ENCODE data around the gene PSME1. TPM values are rescaled to one million over a fixed set of nuclear protein-coding genes. Genes with fewer than 3 reads are reported as not detected.

Gene PSME1
- total and polyA plus RNA-seq, 2 of the 13 experiments (the other 11 are each of a cell fraction or from before 2014, with no cell fraction given), result 159 to 608 TPM

DNA sequence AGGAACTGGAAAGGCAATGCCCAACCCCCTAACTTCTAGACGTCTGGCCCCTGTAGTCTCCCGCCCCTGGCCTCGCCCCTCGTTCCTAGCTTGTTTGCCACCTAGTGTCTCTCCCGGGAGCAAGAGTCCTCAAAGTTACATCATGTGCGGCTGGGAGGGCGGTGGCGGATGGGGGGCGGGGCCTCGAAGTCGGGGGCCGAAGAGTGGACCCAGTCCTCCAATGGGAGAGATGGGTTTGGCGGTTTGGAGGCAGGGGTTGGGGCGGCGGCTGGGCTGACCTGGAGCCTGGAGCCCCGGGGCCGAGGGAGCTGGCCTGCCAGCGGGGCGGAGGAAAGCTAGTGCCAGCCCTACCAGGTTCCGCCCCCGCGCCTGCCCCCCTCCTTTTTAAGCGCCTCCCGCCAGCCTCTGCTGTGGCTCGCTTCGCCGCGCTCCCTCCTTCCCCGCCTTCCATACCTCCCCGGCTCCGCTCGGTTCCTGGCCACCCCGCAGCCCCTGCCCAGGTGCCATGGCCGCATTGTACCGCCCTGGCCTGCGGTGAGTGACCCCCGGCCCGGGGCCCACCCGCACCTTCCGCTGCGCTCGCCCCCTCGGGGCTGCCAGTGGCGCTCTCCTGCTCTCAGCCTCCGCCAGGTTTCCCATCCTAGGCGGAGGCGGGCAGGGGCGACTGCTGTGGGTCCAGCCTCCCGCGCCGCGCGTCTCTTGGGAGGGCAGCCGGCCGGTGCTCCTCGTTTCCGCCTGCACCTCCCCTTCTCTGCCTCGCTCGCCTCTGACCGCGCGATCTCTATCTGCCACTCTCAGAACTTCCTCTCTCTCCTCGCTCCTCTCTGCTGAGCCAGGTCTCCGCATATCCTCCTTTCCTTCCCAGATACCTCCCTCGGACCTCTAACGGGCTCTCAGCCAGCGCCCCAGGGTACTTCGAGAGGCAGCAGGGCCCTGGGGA, 41.8 kb upstream of the PSME1 start, which contains the start of gene PCK2 (continued):
- no peak for TF ChIP-seq AHDC1 (CRISPR knock-in tag; IDR thresholded peaks at IDR 0.05; ENCODE audit: borderline replicate concordance)
- peak; percentile 99 for TF ChIP-seq CEBPG (CRISPR knock-in tag; IDR thresholded peaks at IDR 0.05)
- peak; percentile 45 for TF ChIP-seq ZNF24 (IDR thresholded peaks at IDR 0.05)
- TF ChIP-seq ZNF235 (CRISPR knock-in tag; IDR thresholded peaks at IDR 0.05; ENCODE audit: borderline replicate concordance), result peak; percentile 99
- TF ChIP-seq, protein P1, sequence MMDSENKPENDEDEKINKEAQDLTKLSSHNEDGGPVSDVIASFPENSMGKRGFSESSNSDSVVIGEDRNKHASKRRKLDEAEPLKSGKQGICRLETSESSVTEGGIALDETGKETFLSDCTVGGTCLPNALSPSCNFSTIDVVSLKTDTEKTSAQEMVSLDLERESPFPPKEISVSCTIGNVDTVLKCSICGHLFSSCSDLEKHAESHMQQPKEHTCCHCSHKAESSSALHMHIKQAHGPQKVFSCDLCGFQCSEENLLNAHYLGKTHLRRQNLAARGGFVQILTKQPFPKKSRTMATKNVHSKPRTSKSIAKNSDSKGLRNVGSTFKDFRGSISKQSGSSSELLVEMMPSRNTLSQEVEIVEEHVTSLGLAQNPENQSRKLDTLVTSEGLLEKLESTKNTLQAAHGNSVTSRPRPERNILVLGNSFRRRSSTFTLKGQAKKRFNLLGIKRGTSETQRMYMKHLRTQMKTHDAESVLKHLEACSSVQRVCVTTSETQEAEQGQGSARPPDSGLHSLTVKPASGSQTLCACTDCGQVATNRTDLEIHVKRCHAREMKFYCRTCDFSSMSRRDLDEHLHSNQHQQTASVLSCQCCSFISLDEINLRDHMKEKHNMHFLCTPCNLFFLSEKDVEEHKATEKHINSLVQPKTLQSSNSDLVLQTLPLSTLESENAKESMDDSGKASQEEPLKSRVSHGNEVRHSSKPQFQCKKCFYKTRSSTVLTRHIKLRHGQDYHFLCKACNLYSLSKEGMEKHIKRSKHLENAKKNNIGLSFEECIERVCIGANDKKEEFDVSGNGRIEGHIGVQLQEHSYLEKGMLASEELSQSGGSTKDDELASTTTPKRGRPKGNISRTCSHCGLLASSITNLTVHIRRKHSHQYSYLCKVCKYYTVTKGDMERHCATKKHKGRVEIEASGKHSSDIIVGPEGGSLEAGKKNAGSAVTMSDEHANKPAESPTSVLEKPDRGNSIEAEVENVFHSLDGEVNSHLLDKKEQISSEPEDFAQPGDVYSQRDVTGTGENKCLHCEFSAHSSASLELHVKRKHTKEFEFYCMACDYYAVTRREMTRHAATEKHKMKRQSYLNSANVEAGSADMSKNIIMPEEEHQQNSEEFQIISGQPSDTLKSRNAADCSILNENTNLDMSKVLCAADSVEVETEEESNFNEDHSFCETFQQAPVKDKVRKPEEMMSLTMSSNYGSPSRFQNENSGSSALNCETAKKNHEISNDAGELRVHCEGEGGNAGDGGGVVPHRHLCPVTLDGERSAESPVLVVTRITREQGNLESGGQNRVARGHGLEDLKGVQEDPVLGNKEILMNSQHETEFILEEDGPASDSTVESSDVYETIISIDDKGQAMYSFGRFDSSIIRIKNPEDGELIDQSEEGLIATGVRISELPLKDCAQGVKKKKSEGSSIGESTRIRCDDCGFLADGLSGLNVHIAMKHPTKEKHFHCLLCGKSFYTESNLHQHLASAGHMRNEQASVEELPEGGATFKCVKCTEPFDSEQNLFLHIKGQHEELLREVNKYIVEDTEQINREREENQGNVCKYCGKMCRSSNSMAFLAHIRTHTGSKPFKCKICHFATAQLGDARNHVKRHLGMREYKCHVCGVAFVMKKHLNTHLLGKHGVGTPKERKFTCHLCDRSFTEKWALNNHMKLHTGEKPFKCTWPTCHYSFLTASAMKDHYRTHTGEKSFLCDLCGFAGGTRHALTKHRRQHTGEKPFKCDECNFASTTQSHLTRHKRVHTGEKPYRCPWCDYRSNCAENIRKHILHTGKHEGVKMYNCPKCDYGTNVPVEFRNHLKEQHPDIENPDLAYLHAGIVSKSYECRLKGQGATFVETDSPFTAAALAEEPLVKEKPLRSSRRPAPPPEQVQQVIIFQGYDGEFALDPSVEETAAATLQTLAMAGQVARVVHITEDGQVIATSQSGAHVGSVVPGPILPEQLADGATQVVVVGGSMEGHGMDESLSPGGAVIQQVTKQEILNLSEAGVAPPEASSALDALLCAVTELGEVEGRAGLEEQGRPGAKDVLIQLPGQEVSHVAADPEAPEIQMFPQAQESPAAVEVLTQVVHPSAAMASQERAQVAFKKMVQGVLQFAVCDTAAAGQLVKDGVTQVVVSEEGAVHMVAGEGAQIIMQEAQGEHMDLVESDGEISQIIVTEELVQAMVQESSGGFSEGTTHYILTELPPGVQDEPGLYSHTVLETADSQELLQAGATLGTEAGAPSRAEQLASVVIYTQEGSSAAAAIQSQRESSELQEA (CRISPR knock-in tag; IDR thresholded peaks at IDR 0.05; ENCODE audit: not compliant biosample characterization), result peak; percentile 89
- TF ChIP-seq ZNF282 (IDR thresholded peaks at IDR 0.05; ENCODE audit: partially characterized antibody), result peak; percentile 10
- TF ChIP-seq, protein P2, sequence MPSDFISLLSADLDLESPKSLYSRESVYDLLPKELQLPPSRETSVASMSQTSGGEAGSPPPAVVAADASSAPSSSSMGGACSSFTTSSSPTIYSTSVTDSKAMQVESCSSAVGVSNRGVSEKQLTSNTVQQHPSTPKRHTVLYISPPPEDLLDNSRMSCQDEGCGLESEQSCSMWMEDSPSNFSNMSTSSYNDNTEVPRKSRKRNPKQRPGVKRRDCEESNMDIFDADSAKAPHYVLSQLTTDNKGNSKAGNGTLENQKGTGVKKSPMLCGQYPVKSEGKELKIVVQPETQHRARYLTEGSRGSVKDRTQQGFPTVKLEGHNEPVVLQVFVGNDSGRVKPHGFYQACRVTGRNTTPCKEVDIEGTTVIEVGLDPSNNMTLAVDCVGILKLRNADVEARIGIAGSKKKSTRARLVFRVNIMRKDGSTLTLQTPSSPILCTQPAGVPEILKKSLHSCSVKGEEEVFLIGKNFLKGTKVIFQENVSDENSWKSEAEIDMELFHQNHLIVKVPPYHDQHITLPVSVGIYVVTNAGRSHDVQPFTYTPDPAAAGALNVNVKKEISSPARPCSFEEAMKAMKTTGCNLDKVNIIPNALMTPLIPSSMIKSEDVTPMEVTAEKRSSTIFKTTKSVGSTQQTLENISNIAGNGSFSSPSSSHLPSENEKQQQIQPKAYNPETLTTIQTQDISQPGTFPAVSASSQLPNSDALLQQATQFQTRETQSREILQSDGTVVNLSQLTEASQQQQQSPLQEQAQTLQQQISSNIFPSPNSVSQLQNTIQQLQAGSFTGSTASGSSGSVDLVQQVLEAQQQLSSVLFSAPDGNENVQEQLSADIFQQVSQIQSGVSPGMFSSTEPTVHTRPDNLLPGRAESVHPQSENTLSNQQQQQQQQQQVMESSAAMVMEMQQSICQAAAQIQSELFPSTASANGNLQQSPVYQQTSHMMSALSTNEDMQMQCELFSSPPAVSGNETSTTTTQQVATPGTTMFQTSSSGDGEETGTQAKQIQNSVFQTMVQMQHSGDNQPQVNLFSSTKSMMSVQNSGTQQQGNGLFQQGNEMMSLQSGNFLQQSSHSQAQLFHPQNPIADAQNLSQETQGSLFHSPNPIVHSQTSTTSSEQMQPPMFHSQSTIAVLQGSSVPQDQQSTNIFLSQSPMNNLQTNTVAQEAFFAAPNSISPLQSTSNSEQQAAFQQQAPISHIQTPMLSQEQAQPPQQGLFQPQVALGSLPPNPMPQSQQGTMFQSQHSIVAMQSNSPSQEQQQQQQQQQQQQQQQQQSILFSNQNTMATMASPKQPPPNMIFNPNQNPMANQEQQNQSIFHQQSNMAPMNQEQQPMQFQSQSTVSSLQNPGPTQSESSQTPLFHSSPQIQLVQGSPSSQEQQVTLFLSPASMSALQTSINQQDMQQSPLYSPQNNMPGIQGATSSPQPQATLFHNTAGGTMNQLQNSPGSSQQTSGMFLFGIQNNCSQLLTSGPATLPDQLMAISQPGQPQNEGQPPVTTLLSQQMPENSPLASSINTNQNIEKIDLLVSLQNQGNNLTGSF (CRISPR knock-in tag; IDR thresholded peaks at IDR 0.05), result peak; percentile 87

Data from HepG2 (cell line).